ENCODE data around the gene ZNF566. TPM values are rescaled to one million over a fixed set of nuclear protein-coding genes. Genes with fewer than 3 reads are reported as not detected.

The ZNF566 gene
- total RNA-seq, 1 donor from 2014 or later: 22.1 TPM

GRCh38 chr19:36526581-36526980, 37.2 kb upstream of the ZNF566 start:
- DNase-seq (ENCODE audit: extremely low spot score, unreplicated experiment): no peak
- peak overlapping the region; percentile 99 for H3K27ac Mint-ChIP-seq
- TF ChIP-seq CTCF (conservative IDR thresholded peaks at IDR 0.05): no peak
- no peaks in the 10 kb centered on the region for H3K27me3 Mint-ChIP-seq
- H3K9me3 Mint-ChIP-seq: peaks cover 14% of the 10 kb centered on the region
- H3K4me1 Mint-ChIP-seq (ENCODE audit: unreplicated experiment): peaks cover 9% of the 10 kb centered on the region
- peak overlapping the region; percentile 100 for H3K4me3 Mint-ChIP-seq
- peaks cover 53% of the 10 kb centered on the region for H3K36me3 Mint-ChIP-seq

- TF ChIP-seq CTCF (conservative IDR thresholded peaks at IDR 0.05): no peak
- peaks cover 60% of the 10 kb centered on the region for H3K36me3 Mint-ChIP-seq
- H3K9me3 Mint-ChIP-seq: peaks cover 14% of the 10 kb centered on the region
- H3K4me1 Mint-ChIP-seq (ENCODE audit: unreplicated experiment): peaks cover 9% of the 10 kb centered on the region
- no peak overlapping the region for H3K27ac Mint-ChIP-seq
- H3K27me3 Mint-ChIP-seq: no peaks in the 10 kb centered on the region
- peak overlapping the region; percentile 21 for H3K4me3 Mint-ChIP-seq
- DNase-seq (ENCODE audit: extremely low spot score, unreplicated experiment): no peak
These were observed 35.3 kb upstream of the ZNF566 start for GRCh38 chr19:36524617-36525016.

DNA sequence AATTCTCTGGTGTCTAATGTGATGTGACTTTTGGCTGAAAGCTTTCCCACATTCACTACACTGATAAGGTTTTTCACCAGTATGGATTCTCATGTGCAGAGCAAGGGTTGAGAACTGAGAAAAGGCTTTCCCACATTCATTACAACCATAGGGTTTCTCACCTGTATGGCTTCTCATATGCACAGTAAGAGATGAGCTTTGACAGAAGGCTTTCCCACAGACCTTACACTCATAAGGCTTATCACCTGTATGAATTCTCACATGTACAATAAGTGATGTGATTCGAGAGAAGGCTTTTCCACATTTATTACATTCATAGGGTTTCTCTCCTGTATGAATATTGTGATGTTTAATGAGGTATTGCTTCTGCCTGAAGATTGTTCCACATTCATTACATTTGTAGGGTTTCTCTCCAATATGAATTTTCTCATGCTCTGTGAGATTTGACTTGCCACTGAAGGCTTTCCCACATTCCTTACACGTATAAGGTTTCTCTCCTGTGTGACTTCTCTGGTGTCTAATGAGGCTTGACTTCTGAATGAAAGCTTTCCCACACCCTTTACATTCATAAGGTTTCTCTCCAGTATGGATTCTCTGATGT, 24.8 kb upstream of the ZNF566 start:
- H3K4me3 Mint-ChIP-seq: no peak overlapping the region
- H3K36me3 Mint-ChIP-seq: peaks cover 77% of the 10 kb centered on the region
- no peak overlapping the region for H3K27ac Mint-ChIP-seq
- no peak for DNase-seq (ENCODE audit: extremely low spot score, unreplicated experiment)
- H3K9me3 Mint-ChIP-seq: peaks cover 41% of the 10 kb centered on the region
- no peak for TF ChIP-seq CTCF (conservative IDR thresholded peaks at IDR 0.05)
- no peaks in the 10 kb centered on the region for H3K27me3 Mint-ChIP-seq
- H3K4me1 Mint-ChIP-seq (ENCODE audit: unreplicated experiment): no peaks in the 10 kb centered on the region

DNA sequence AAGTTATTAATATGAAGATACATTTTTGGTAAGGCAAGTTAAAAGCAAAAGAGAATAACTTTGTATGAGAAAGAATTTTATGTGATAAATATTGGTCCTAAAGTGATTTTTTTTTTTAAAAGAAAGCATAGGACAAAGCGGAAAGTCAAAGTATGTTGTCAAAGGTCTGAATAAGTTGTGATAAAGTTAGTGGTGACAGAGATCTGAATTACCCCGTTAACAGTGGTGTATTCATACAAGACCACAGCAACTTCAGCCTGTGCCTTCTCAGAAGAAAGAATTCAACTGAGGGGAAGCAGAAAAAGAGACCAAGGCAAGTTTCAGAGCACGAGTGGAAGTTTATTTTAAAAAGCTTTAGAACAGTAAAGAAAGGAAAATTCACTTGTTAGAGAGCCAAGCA, 19.0 kb upstream of the ZNF566 start:
- Mint-ChIP-seq H3K9me3 (peaks cover 20% of the 10 kb centered on the region), H3K36me3 (peaks cover 28% of the 10 kb centered on the region), H3K27ac (no peak overlapping the region), H3K4me3 (no peak overlapping the region), H3K27me3 (no peaks in the 10 kb centered on the region), H3K4me1 (ENCODE audit: unreplicated experiment) (no peaks in the 10 kb centered on the region)
- TF ChIP-seq CTCF (conservative IDR thresholded peaks at IDR 0.05): no peak
- no peak for DNase-seq (ENCODE audit: extremely low spot score, unreplicated experiment)

DNA sequence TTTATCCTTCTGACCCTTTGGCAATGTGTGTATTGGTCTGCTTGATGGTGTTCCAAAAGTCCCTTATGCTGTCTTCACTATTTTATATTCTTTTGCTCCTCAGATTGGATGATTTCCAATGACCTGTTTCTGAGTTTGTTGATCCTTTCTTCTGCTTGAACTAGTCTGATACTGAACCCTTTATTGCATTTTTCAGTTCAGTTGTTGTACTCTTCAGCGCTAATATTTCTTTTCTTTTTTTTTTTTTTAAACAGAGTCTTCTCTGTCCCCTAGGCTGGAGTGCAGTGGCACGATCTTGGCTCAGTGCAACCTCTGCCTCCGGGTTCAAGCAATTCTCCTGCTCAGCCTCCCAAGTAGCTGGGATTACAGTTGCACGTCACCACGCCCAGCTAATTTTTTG, 12.6 kb upstream of the ZNF566 start:
- H3K9me3 Mint-ChIP-seq: peaks cover 21% of the 10 kb centered on the region
- no peak for TF ChIP-seq CTCF (conservative IDR thresholded peaks at IDR 0.05)
- H3K27ac Mint-ChIP-seq: no peak overlapping the region

GRCh38 chr19:36497001-36497400, 7.6 kb upstream of the ZNF566 start:
- Mint-ChIP-seq H3K27ac (no peak overlapping the region), H3K4me3 (no peak overlapping the region), H3K27me3 (no peaks in the 10 kb centered on the region), H3K9me3 (peaks cover 12% of the 10 kb centered on the region), H3K4me1 (ENCODE audit: unreplicated experiment) (no peaks in the 10 kb centered on the region), H3K36me3 (no peaks in the 10 kb centered on the region)
- TF ChIP-seq CTCF (conservative IDR thresholded peaks at IDR 0.05): no peak
- DNase-seq (ENCODE audit: extremely low spot score, unreplicated experiment): no peak

More for the DNA sequence above, 12.6 kb upstream of the ZNF566 start:
- no peaks in the 10 kb centered on the region for H3K27me3 Mint-ChIP-seq
- no peak overlapping the region for H3K4me3 Mint-ChIP-seq
- H3K36me3 Mint-ChIP-seq: peaks cover 3% of the 10 kb centered on the region
- DNase-seq (ENCODE audit: extremely low spot score, unreplicated experiment): no peak
- no peaks in the 10 kb centered on the region for H3K4me1 Mint-ChIP-seq (ENCODE audit: unreplicated experiment)
